Upper lobe of left lung (tissue), 4 donors: ENCODE data around the gene NECAB3.

Experiments used
- CTCF ChIP-seq, 6 experiments: fragments of 450-650 bp in 4 of 6; fragments of 200-600 bp in 2 of 6; sonication (generic) in 2 of 6; IDR thresholded peaks; one replicate each; pipeline ENCODE4 v1.5.1; 2016 to 2019; ENCODE audit warnings: antibody characterized with exemption in 6 of 6
- POLR2A ChIP-seq, 4 donors: fragments of 450-650 bp; IDR thresholded peaks; one replicate each; pipeline ENCODE4 v1.5.1; 2016 to 2017; ENCODE audit warnings: antibody characterized with exemption in 4 of 4, mild to moderate bottlenecking in 2 of 4
- POLR2AphosphoS5 ChIP-seq, 2 donors: sonication (generic); formaldehyde crosslinking; IDR thresholded peaks; one replicate each; pipeline ENCODE4 v1.5.1; 2017; ENCODE audit warnings: antibody characterized with exemption in 2 of 2

- TF ChIP-seq CTCF (IDR thresholded peaks at IDR 0.05), result no peak
- TF ChIP-seq POLR2A (IDR thresholded peaks at IDR 0.05), result no peak
- no peak for TF ChIP-seq POLR2AphosphoS5 (IDR thresholded peaks at IDR 0.05)
These were observed 15.7 kb downstream of the NECAB3 start for GRCh38 chr20:33658510-33658909.
